NT2/D1 (cell line): ENCODE measurements around the gene NEURL2.

Experiments used
- SUZ12 ChIP-seq: IDR thresholded peaks from 2 replicates; pipeline ENCODE4 v1.6.1; 2011; ENCODE audit not compliant: insufficient read length, insufficient read depth; ENCODE audit errors: extremely low read depth
- YY1 ChIP-seq: IDR thresholded peaks from 2 replicates; pipeline ENCODE4 v1.6.1; 2011; ENCODE audit not compliant: insufficient read length, insufficient read depth

DNA sequence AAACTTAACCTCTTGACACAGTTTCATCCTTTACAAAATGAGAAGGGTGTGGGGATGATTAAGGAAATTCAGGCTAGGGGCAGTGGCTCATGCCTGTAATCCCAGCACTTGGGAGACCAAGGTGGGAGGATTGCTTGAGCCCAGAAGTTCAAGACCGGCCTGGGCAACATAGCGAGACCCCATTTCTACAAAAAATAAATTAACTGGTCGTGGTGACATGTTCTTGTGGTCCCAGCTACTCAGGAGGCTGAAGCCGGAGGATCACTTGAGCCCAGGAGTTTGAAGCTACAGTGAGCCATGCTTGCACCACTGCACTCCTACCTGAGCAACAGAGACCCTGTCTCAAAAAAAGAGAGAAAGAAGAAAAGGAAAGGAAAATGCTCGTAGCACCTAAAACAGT is 24.6 kb downstream of the NEURL2 start:
- TF ChIP-seq YY1 = no peak
- no peak for TF ChIP-seq SUZ12
